Measurements from ENCODE around the gene MDGA2. TPM values are rescaled to one million over a fixed set of nuclear protein-coding genes. Genes with fewer than 3 reads are reported as not detected.

Gene MDGA2
- total RNA-seq, 2 donors from 2014 or later, result 0.82 to 8.8 TPM

DNA sequence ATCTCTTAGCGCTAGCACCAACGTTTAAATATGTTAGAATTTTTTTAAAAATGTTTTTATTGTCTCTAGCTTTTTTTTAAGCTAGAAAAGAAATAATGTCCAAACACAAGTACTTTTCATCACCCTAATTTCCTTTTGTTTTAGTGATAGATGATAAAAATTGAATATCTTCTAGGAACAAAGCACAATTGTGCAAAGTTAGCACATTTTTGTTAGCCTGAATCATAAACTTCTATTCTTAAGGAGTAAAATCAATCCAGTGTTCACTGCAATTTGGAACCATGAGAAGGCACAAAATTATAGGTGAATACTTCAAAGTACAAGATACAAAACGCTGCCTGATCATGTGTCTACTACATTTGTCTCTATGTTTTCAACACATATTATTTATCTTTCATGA, 615.4 kb downstream of the MDGA2 start:
- H3K27ac ChIP-seq (ENCODE audit: low read depth, low read length), result no peak overlapping the region
- H3K27ac Mint-ChIP-seq, result no peak overlapping the region
- H3K36me3 ChIP-seq (ENCODE audit: control insufficient read depth, insufficient read depth, low read length), result no peaks in the 10 kb centered on the region
- H3K9me3 Mint-ChIP-seq, result no peaks in the 10 kb centered on the region
- no peaks in the 10 kb centered on the region for H3K4me1 ChIP-seq (ENCODE audit: control insufficient read depth, insufficient read depth, low read length)
- H3K4me3 Mint-ChIP-seq, result no peak overlapping the region
- WGBS, 2 experiments (ENCODE audit: insufficient coverage in 1 of 2, insufficient read length in 1 of 2), result 100% methylated on average over 1 to 2 of the region's 3 CpGs
- no peak overlapping the region for H3K9ac ChIP-seq (ENCODE audit: extremely low read depth, low read length, poor library complexity, severe bottlenecking)
- no peaks in the 10 kb centered on the region for H3K27me3 ChIP-seq (ENCODE audit: control insufficient read depth, insufficient read depth, low read length, poor library complexity, severe bottlenecking)
- TF ChIP-seq CTCF (conservative IDR thresholded peaks at IDR 0.05), result no peak
- DNase-seq, result no peak
- H3K36me3 Mint-ChIP-seq (ENCODE audit: low read depth), result peaks cover 3% of the 10 kb centered on the region
- peaks cover 3% of the 10 kb centered on the region for H3K4me1 Mint-ChIP-seq
- H3K4me3 ChIP-seq (ENCODE audit: low read length), result no peak overlapping the region
- no peaks in the 10 kb centered on the region for H3K9me3 ChIP-seq (ENCODE audit: control insufficient read depth, low read length)
- no peaks in the 10 kb centered on the region for H3K27me3 Mint-ChIP-seq (ENCODE audit: insufficient read depth)

DNA sequence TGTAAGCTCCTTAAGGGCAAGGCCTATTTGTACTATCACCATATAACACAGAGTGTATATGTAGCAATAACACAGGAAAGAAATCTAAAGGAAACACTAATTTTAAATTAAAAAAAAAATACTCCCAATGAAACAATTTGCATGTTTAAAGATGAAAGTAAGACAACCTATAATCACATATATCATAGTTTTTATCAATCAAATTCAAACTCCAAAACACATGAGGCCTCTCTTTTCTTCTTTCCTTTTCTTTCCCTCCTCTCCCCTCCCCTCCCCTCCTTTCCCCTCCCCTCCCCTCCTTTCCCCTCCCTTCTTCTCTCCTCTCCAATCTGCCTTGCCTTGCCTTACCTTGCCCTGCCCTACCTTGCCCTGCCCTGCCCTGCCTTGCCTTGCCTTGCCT, 618.0 kb downstream of the MDGA2 start:
- no peak for DNase-seq
- no peak overlapping the region for H3K27ac Mint-ChIP-seq
- Histone ChIP-seq H3K36me3 (ENCODE audit: control insufficient read depth, insufficient read depth, low read length) (no peaks in the 10 kb centered on the region), H3K9ac (ENCODE audit: extremely low read depth, low read length, poor library complexity, severe bottlenecking) (no peak overlapping the region), H3K27me3 (ENCODE audit: control insufficient read depth, insufficient read depth, low read length, poor library complexity, severe bottlenecking) (no peaks in the 10 kb centered on the region), H3K27ac (ENCODE audit: low read depth, low read length) (no peak overlapping the region), H3K4me3 (ENCODE audit: low read length) (no peak overlapping the region), H3K9me3 (ENCODE audit: control insufficient read depth, low read length) (no peaks in the 10 kb centered on the region), H3K4me1 (ENCODE audit: control insufficient read depth, insufficient read depth, low read length) (no peaks in the 10 kb centered on the region)
- H3K27me3 Mint-ChIP-seq (ENCODE audit: insufficient read depth), result no peaks in the 10 kb centered on the region
- TF ChIP-seq CTCF (conservative IDR thresholded peaks at IDR 0.05), result no peak
- peaks cover 7% of the 10 kb centered on the region for H3K4me1 Mint-ChIP-seq
- H3K36me3 Mint-ChIP-seq (ENCODE audit: low read depth), result peaks cover 3% of the 10 kb centered on the region
- no peak overlapping the region for H3K4me3 Mint-ChIP-seq
- H3K9me3 Mint-ChIP-seq, result no peaks in the 10 kb centered on the region

- 53 to 78% methylated on average over 1 of the region's 1 CpG for WGBS, 2 experiments (ENCODE audit: insufficient coverage in 1 of 2, insufficient read length in 1 of 2)
- peak; percentile 73 for TF ChIP-seq CTCF (conservative IDR thresholded peaks at IDR 0.05)
These were observed 630.6 kb downstream of the MDGA2 start for GRCh38 chr14:47044841-47045240.

More at GRCh38 chr14:47044841-47045240, 630.6 kb downstream of the MDGA2 start:
- no peaks in the 10 kb centered on the region for H3K4me1 ChIP-seq (ENCODE audit: control insufficient read depth, insufficient read depth, low read length)
- Mint-ChIP-seq H3K4me3 (no peak overlapping the region), H3K9me3 (no peaks in the 10 kb centered on the region), H3K36me3 (ENCODE audit: low read depth) (no peaks in the 10 kb centered on the region), H3K27me3 (ENCODE audit: insufficient read depth) (no peaks in the 10 kb centered on the region), H3K27ac (no peak overlapping the region), H3K4me1 (peaks cover 3% of the 10 kb centered on the region)
- H3K27me3 ChIP-seq (ENCODE audit: control insufficient read depth, insufficient read depth, low read length, poor library complexity, severe bottlenecking), result no peaks in the 10 kb centered on the region
- H3K36me3 ChIP-seq (ENCODE audit: control insufficient read depth, insufficient read depth, low read length), result no peaks in the 10 kb centered on the region
- H3K9ac ChIP-seq (ENCODE audit: extremely low read depth, low read length, poor library complexity, severe bottlenecking), result no peak overlapping the region
- no peaks in the 10 kb centered on the region for H3K9me3 ChIP-seq (ENCODE audit: control insufficient read depth, low read length)
- no peak overlapping the region for H3K4me3 ChIP-seq (ENCODE audit: low read length)
- no peak overlapping the region for H3K27ac ChIP-seq (ENCODE audit: low read depth, low read length)
- DNase-seq, result peak; percentile 71
